GM23338 (cell line): ENCODE data around the gene IDH3A.

Experiments
- CTCF ChIP-seq, 2 experiments: fragments of 200-600 bp in 1 of 2; sonication (generic) in 1 of 2; conservative IDR thresholded peaks; 2 replicates each; pipeline versions ENCODE4 v1.5.1 to v1.6.1; 2016 to 2017; ENCODE audit warnings: antibody characterized with exemption in 2 of 2, low read depth in 2 of 2, mild to moderate bottlenecking in 2 of 2, moderate library complexity in 1 of 2
- EZH2 ChIP-seq: fragments of 200-600 bp; sonication (generic); IDR thresholded peaks from one replicate; pipeline ENCODE4 v1.8.0; 2017; ENCODE audit warnings: antibody characterized with exemption, mild to moderate bottlenecking, low read depth; ENCODE audit not compliant: unreplicated experiment
- EZH2phosphoT487 ChIP-seq: fragments of 200-600 bp; sonication (generic); IDR thresholded peaks from one replicate; pipeline ENCODE4 v1.8.1; 2018; ENCODE audit warnings: antibody characterized with exemption; ENCODE audit not compliant: unreplicated experiment
- POLR2AphosphoS5 ChIP-seq: IDR thresholded peaks from 2 replicates; pipeline ENCODE4 v1.6.1; 2016; ENCODE audit warnings: antibody characterized with exemption, low read depth
- REST ChIP-seq: IDR thresholded peaks from one replicate; pipeline ENCODE4 v1.6.1; 2018; ENCODE audit warnings: antibody characterized with exemption; ENCODE audit not compliant: unreplicated experiment

DNA sequence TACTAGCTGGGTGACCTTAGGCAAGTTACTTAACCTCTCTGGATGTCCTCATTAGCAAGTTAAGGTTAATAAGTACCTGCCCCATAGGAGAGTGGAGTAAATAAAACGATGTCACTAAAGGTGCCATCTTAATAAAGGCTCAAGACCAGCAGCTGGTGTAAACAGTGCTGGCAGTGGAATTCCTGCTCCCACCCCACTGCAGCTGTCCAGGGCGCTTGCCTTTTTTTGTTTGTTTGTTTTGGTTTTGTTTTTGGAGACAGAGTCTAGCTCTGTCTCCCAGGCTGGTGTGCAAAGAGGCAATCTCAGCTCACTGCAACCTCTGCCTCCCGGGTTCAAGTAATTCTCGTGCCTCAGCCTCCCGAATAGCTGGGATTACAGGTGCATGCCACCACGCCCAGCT, 28.9 kb downstream of the IDH3A start:
- TF ChIP-seq EZH2phosphoT487 = no peak
- no peak for TF ChIP-seq POLR2AphosphoS5
- no peak for TF ChIP-seq CTCF (conservative IDR thresholded peaks at IDR 0.05; ENCODE audit: low read depth in 2 of 2)
- no peak for TF ChIP-seq EZH2
- TF ChIP-seq REST = no peak
